OCI-M2 (cell line): ENCODE data around the gene LIPJ.

Source experiments
- DNase-seq: peaks from one replicate; lab custom pipeline; 2025; ENCODE audit not compliant: unreplicated experiment; lab: John Stamatoyannopoulos, UW

The LIPJ gene

DNA sequence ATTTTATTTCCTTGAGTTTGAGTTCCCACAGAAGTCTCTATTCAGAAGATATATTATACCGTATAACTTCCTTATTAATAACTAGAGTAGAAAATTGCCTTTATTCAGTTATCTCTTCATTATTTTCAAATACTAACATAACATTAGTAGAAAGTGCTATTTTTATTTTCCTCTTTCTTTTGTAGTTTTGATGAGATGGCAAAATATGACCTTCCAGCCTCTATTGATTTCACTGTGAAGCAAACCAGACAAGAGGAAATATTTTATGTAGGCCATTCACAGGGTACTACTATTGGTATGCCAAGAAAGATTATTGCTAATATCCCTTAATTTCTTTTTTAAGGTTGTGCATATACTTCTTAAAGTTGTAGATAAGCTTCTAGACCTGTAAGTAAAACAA, 7.9 kb downstream of the LIPJ start:
- no peak for DNase-seq

- DNase-seq, result no peak
Observed at GRCh38 chr10:88598055-88598454, 11.5 kb downstream of the LIPJ start.

DNA sequence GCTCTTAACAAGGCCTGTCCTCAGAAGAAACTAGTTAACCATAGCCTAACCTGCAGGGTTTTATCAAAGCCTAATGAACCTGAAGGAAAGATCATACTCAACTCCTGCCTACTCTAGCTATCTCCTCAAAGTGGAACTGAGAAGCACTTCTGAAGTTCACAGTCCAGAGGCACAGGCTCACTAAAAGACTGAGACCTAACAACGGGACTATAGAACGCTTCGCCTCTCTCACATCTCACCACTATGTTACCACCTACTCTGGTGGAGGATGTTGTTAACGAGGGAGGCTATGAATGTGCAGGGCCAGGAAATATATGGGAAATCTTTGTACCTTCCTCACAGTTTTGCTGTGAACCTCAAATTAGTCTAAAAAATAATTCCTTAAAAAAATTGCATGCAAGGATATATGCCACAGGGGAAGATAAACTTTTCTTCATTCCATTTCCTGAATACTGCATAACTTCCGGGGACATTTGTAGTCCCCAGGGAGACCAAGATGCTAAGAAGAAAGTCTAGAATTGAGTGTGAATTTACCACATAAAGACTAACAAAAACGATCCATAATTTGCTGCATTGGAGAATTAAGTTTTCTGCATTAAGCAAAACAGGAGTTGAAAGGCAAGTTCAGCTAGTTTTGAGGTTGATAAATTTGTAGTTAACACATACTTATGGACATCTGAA, 21.6 kb downstream of the LIPJ start:
- no peak for DNase-seq

GRCh38 chr10:88608780-88609179, 22.2 kb downstream of the LIPJ start:
- no peak for DNase-seq

DNA sequence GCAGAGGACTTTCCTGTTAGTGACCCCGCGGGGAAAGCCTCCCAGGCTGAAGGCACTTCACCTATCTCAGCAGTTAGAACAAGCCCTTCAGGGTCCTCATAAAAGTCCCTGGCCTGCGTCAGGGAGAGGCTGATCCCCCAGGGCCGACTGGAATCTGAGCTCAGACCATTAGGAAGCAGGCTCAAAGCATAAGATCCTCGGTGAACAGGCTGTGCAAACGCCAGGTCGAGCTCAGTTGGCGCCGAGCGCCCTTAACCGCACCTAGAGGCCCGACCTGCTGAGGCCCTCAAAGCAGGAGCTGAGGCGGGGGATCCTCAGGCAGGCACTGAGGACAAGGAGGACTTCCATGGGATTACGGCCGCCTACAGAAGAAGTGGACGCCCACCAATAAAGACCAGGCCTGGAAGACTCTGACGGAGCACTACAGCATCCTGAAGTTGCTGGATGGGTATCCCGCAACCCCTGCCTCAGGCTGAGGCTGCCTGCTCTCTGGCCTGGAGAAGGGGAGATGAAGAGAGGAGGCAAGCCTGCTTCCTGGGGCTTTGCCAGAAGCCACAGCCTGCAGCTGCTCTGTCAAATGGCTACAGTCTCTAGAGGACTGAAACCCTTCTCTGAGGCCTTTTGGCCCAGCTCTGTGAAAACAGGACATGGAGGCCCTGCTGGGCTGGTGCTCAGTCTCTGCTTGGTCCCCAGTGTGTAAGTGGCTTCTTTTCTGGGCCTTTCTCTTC, 29.9 kb downstream of the LIPJ start:
- DNase-seq, result no peak

DNA sequence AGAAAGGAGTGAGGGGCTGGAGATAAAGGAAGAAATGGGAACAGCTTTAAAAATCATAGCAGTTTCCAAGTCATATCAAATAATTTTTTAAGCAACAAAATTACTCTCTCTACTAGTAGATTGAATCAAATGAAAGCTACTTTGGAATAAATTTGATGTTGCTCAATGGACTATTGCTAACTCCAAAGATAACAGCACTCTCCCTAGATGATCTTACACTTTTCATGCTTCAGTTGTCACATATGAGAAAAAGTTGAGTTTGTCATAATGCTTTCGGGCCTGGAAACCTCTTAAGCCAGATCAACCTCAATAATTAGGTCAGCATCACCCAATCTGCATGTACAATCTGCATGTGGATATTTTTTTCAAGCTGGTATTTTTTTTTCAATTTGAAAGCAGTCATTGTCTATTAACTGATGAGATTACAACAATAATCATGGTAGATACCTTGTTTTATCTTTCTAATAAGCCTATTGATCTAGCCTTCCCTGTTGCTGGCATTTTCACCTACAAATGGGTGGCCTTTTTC, 31.3 kb downstream of the LIPJ start:
- no peak for DNase-seq

- no peak for DNase-seq
Observed at GRCh38 chr10:88618496-88618895, 31.9 kb downstream of the LIPJ start.

DNA sequence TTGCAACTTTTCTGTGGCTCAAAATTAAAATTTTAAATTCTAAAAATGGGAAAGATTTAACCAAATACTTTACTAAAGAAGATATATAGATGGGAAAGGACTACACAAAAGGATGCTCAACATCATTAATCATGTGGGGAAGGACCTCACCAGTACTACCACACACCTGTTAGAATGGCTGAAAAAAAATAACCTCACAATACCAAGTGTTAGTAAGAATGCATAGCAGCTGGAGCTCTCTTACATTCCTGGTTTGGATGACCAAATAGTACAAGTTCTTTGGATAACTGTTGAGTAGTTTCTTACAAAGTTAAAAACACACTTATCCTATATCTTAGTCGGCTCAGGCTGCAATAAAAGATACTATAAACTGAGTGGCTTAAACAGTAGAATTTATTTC, 33.9 kb downstream of the LIPJ start:
- no peak for DNase-seq

DNA sequence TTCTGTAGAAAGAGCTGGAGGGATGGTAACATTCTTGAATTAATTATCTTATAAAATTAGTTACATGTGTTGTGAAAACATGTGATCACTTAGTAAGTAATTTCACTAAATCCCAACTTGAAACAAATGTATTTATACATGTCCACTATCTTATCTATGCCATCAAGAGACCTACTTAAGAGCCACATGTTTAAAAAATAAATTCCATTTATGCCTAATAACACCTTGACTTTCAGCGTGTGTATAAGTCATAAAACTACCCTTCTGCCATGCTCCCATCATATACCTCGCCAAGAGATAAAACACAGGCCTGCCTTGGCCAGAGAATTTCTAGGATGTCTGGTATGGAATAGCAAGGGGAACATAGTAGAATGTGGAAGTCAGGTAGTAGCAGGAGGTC, 37.3 kb downstream of the LIPJ start:
- no peak for DNase-seq

DNA sequence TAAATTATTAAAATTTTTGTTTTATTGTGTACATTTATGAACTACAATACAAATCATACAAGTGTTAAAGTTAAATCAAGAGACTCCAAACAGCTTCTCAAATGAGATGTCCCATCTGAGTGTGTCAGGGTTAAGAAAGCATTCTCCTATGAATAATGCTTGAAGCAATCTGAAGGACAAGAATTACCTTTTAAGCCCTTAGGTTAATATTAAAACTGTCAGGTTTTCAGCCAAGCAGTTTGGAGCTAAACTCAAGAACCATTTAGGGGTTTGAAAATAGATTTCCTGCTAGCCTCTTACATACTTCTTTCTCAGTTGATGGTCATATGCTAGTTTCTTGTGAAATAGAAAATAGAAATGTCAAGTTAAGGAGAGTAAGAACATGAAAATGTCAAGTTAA, 38.3 kb downstream of the LIPJ start:
- no peak for DNase-seq

DNA sequence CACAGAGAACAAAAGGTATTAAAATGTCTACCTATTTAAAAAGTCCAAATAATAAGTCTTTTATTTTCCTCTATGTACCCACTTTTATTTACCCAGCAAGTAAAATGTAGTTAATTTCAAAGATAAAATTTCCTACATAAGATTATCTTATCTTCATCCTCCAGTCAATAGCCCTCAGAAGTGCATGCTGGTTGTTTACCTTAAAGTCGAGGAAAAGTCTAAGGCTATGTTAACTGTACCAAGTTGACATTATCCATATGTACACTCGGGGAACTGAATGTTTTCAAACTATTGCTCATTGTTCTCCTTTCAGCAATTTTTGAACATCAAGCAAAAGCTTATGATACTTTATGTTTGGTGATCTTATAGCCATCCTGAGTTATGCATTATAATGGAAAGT, 53.6 kb downstream of the LIPJ start:
- no peak for DNase-seq

DNA sequence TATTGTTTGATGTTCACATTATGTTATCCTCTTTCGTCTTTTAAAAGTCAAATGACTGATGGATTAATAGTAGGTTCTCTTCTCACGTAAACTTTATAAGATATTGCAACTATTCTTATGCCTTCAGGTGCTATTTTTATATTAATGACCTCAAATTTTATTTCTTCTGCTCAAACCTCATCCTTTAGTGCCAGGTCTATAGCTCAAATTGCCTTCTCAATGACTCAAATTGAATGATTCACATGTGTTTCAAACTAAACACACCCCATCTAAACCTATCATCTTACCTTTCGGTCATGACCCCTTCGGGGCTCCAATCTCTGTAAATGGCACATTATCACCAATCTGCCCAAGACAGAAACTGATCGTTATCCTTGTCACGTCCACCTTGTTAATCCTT, 55.6 kb downstream of the LIPJ start:
- no peak for DNase-seq

DNA sequence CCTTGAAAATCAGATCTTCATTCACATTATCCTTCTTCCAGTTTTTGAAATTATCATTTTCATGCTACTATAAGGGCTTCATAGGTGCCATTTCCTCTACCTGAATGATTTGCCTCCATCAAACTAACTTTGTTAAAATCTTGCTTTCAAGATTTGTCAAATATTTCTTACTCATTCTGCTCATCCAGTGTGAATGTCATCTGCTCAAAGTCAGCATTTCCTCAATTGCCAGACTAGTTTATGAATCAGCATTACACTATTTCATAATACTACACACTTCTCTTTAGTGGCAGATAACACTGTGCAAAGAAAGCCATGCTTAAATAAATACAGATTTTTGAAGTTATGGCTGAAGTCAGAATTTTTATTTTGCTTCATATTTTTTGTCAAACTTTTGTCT, 56.4 kb downstream of the LIPJ start:
- no peak for DNase-seq

DNA sequence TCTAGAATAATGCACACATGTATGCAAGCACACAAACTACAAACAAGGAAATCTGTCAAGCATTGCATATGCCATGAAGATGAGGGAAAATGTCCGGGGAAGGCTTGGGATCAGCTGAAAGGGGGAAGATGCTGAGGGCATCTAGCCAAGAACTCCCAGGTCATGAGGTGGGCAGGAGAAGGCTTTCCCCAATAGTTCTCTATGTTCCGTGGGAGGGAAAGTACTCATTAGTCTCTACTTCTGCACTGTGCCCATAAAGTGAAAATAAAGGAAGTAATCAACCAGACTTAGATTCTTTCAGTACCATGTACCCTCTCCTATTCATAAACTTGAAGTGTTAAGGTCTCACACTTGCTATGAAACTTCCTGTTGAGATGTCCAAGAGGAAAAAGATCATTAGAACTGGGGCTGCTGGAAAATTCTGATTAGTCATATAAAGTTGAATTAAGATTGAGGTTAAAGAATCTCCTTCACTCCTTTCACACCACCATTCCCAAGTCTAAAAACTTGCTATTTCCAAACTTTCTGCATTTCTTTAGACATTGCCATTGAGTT, 60.6 kb downstream of the LIPJ start:
- no peak for DNase-seq

GRCh38 chr10:88651101-88651551, 64.6 kb downstream of the LIPJ start:
- no peak for DNase-seq

DNA sequence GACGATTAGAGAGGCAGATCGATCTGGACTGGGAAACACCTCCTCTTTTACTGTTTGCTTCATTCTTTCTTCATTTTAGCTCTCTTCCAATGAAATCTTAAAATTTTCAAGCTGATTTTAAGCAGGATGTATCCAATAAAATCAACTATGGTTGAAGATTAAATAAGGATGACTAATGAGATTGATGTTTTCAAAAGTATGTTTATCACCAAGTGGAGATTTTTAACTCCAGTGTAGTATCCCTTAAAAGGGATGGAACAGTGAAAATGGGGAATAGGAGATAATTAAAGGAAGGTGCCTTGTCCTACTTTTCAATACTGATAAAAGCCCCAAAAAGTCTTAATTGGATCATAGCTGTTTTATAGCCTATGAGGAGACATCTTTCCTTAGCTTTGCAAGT, 66.1 kb downstream of the LIPJ start:
- DNase-seq, result no peak
